ENCODE measurements around the gene EDIL3.

EDIL3 gene

DNA sequence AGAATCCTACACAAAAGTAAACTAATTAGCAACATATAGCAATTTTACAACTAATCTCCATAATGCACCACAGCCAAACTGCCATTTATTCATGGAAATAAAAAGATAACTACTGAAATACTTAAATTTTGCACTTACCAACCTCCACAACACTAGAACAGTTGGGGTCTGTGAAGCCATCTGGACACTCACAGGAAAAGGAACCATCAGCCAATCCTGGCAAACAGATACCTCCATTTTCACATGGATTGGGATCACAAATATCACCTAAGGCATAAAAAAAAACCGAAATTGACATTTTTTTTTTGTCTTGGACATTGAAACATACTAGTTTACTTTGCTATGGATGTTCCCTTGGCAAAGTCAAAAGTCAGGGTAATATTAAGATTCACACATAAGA, 130.7 kb downstream of the EDIL3 start:
- no peak for DNase-seq (ENCODE audit: extremely low read depth, insufficient read length)
- TF ChIP-seq CTCF (IDR thresholded peaks at IDR 0.05; ENCODE audit: insufficient read depth, low read length, poor library complexity, severe bottlenecking), result no peak
- Histone ChIP-seq H3K36me3 (ENCODE audit: control insufficient read depth, insufficient read depth, low read length) (no peaks in the 10 kb centered on the region), H3K4me3 (replicated peaks; ENCODE audit: low read depth, low read length) (no peak overlapping the region), H3K27me3 (replicated peaks; ENCODE audit: control insufficient read depth, insufficient read depth, low read length) (no peaks in the 10 kb centered on the region)

DNA sequence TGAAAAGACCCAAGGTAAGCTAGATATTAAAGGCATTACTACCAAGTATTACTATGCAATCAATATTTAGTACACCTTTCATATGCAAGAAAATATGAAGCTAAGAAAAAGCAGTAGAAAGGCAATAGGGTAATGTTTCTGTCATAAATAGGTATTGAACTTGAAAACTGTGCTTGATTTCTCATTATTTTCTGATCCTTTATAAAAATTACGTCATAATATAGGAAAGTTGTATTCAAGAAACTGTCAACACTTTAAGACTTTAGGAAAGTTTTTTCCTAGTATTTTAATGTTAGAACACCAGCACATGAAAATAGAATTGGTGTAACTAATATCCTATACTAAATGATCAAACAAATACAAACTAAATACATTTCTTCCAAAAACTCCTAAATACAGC, 133.2 kb downstream of the EDIL3 start:
- no peak overlapping the region for H3K4me3 ChIP-seq (replicated peaks; ENCODE audit: low read depth, low read length)
- no peak for DNase-seq (ENCODE audit: extremely low read depth, insufficient read length)

DNA sequence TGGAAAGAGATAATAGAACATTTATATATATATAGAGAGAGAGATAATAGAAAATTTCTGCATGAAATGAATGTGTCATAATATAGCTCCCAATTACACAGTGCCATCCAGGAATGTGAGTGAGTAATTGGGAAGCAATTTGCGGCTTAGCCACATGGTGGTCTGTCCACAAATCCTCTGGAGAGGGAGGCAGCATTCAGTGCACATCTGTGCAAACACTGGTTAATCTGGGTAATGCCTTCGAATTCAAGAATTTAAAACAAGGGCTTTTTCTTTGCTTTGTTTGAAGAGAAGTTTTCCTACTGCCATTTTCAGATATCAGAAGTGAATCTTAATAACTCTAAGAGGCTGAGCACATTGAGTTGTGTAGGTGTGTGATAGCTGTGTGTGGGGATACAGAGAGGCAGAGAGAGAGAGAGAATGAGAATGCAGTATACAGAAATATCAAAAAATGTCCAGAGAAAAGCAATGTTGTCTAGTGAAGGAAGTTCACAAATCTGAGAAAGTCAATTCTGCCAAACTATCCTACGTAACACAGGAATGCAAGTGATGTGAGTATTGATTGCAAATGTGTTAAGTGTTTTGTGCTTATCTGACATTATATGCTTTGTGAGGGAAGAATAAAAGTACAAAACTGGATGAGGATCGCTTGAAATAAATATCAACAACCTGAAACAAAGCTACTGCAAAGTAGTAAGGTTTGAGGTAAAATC, 134.6 kb downstream of the EDIL3 start:
- Histone ChIP-seq H3K4me3 (replicated peaks; ENCODE audit: low read depth, low read length) (no peak overlapping the region), H3K27me3 (replicated peaks; ENCODE audit: control insufficient read depth, insufficient read depth, low read length) (no peaks in the 10 kb centered on the region), H3K36me3 (ENCODE audit: control insufficient read depth, insufficient read depth, low read length) (no peaks in the 10 kb centered on the region)
- no peak for DNase-seq (ENCODE audit: extremely low read depth, insufficient read length)
- TF ChIP-seq CTCF (IDR thresholded peaks at IDR 0.05; ENCODE audit: insufficient read depth, low read length, poor library complexity, severe bottlenecking), result no peak

More for the DNA sequence above, 133.2 kb downstream of the EDIL3 start:
- TF ChIP-seq CTCF (IDR thresholded peaks at IDR 0.05; ENCODE audit: insufficient read depth, low read length, poor library complexity, severe bottlenecking), result no peak
- Histone ChIP-seq H3K27me3 (replicated peaks; ENCODE audit: control insufficient read depth, insufficient read depth, low read length) (no peaks in the 10 kb centered on the region), H3K36me3 (ENCODE audit: control insufficient read depth, insufficient read depth, low read length) (no peaks in the 10 kb centered on the region)

DNA sequence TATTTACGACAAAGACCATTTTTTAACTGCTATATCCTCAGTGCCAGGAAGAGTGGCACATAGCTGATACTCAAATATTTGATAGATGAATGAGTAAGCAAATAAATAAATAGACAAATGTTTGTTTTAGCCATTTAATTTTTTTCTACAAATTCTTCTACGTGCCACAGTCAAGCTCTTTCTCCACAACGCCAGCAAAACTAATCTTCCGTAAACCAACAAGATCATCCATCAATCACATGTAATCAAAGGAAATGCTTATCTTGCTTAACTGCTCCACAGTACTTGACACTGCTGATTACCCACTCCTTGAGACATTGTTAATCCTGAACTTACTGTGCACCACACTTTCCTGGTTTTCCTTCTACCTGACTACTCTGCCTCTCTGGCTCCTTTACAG, 136.7 kb downstream of the EDIL3 start:
- DNase-seq (ENCODE audit: extremely low read depth, insufficient read length), result no peak
- H3K36me3 ChIP-seq (ENCODE audit: control insufficient read depth, insufficient read depth, low read length), result no peaks in the 10 kb centered on the region
- no peak overlapping the region for H3K4me3 ChIP-seq (replicated peaks; ENCODE audit: low read depth, low read length)
- TF ChIP-seq CTCF (IDR thresholded peaks at IDR 0.05; ENCODE audit: insufficient read depth, low read length, poor library complexity, severe bottlenecking), result no peak
- no peaks in the 10 kb centered on the region for H3K27me3 ChIP-seq (replicated peaks; ENCODE audit: control insufficient read depth, insufficient read depth, low read length)

DNA sequence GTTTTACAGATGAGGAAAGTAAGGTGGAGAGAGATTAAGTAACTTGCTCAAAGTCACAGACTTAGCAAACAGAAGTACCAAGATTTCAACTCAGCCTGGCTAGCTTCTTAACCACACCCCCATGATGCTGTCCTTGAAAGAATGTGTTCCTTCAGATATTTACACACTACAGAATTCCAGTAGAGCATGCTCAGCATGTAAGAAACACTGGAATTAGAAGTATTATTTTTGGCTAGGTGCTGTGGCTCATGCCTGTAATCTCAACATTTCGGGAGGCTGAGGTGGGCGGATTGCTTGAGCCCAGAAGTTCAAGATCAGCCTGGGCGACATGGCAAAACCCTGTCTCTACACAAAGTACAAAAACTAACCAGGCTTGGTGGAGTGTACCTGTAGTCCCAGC, 142.4 kb downstream of the EDIL3 start:
- no peak overlapping the region for H3K4me3 ChIP-seq (replicated peaks; ENCODE audit: low read depth, low read length)
- no peak for DNase-seq (ENCODE audit: extremely low read depth, insufficient read length)
- no peak for TF ChIP-seq CTCF (IDR thresholded peaks at IDR 0.05; ENCODE audit: insufficient read depth, low read length, poor library complexity, severe bottlenecking)

DNA sequence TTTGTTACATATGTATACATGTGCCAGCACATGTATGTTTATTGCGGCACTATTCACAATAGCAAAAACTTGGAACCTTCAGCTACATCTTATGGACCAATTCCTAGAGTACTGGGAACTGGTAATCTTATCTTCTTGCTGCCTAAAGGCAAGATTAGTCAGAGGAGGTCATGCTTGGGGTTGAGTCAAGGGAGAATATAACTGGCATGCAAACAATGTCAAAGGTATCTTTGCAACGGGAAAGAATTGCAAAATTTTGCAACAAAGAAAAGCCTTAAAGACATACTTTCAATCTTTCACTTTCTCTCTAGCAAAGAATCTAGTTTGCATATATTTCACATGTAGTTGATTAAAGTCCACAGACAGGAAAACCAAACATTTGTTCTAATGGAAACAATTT, 145.2 kb downstream of the EDIL3 start:
- Histone ChIP-seq H3K36me3 (ENCODE audit: control insufficient read depth, insufficient read depth, low read length) (no peaks in the 10 kb centered on the region), H3K4me3 (replicated peaks; ENCODE audit: low read depth, low read length) (no peak overlapping the region), H3K27me3 (replicated peaks; ENCODE audit: control insufficient read depth, insufficient read depth, low read length) (no peaks in the 10 kb centered on the region)
- no peak for TF ChIP-seq CTCF (IDR thresholded peaks at IDR 0.05; ENCODE audit: insufficient read depth, low read length, poor library complexity, severe bottlenecking)
- DNase-seq (ENCODE audit: extremely low read depth, insufficient read length), result no peak

More for the DNA sequence above, 142.4 kb downstream of the EDIL3 start:
- Histone ChIP-seq H3K36me3 (ENCODE audit: control insufficient read depth, insufficient read depth, low read length) (no peaks in the 10 kb centered on the region), H3K27me3 (replicated peaks; ENCODE audit: control insufficient read depth, insufficient read depth, low read length) (no peaks in the 10 kb centered on the region)

All from GM06990 (cell line).